H1 (cell line): Measurements from ENCODE around the gene IFT122. TPM values are rescaled to one million over a fixed set of nuclear protein-coding genes. Genes with fewer than 3 reads are reported as not detected.

ENCODE experiments used
- CTCF ChIA-PET: fragments of 300-600 bp; sonication (Branson Sonifier 250); formaldehyde crosslinking; loops from one replicate; lab custom pipeline; 2021; ENCODE audit not compliant: partially characterized antibody; lab: Charles Lee
- POLR2A ChIA-PET: fragments of 300-600 bp; sonication (Branson Sonifier 250); formaldehyde crosslinking; loops from one replicate; lab custom pipeline; 2021; ENCODE audit warnings: inconsistent platforms; ENCODE audit not compliant: partially characterized antibody; lab: Charles Lee
- DNase-seq, 2 experiments: peaks; one replicate each; pipeline versions ENCODE4 v3.0.0 to v3.0.0-alpha.2; 2010 to 2022; ENCODE audit warnings: low spot score in 2 of 2, low read depth in 1 of 2, mixed read lengths in 1 of 2
- FAIRE-seq: peaks from 2 replicates; lab custom pipeline; 2011; peaks lifted over from hg19 to GRCh38; lab: Jason Lieb, UNC
- H2AFZ ChIP-seq: 2 replicates; pipeline ENCODE4 v1.8.1; 2012; ENCODE audit warnings: low read length, inconsistent platforms
- H2AK5ac ChIP-seq: 2 replicates; pipeline ENCODE4 v1.6.1; 2013; ENCODE audit warnings: low read depth, low read length
- H2BK120ac ChIP-seq: replicated peaks from 2 replicates; pipeline ENCODE3; 2013; ENCODE audit warnings: low read depth, low read length, inconsistent platforms
- H2BK12ac ChIP-seq: 2 replicates; pipeline ENCODE4 v1.6.1; 2013; ENCODE audit warnings: low read depth, low read length
- H2BK15ac ChIP-seq: 2 replicates; pipeline ENCODE4 v1.6.1; 2013; ENCODE audit warnings: low read length
- H2BK20ac ChIP-seq: 2 replicates; pipeline ENCODE4 v1.6.1; 2013; ENCODE audit warnings: low read length
- H2BK5ac ChIP-seq: 2 replicates; pipeline ENCODE4 v1.6.1; 2013; ENCODE audit warnings: low read depth, low read length
- H3K14ac ChIP-seq: 2 replicates; pipeline ENCODE4 v1.6.1; 2013; ENCODE audit warnings: inconsistent platforms; ENCODE audit not compliant: insufficient read length
- H3K18ac ChIP-seq: 2 replicates; pipeline ENCODE4 v1.6.1; 2013; ENCODE audit warnings: low read length; ENCODE audit errors: extremely low read depth
- H3K23ac ChIP-seq: 2 replicates; pipeline ENCODE4 v1.6.1; 2013; ENCODE audit warnings: inconsistent platforms; ENCODE audit not compliant: insufficient read length
- H3K23me2 ChIP-seq: 2 replicates; pipeline ENCODE4 v1.6.1; 2013; ENCODE audit warnings: low read depth, low read length
- H3K27ac ChIP-seq: 2 replicates; pipeline ENCODE4 v1.6.1; 2011; ENCODE audit warnings: low read depth, low read length, inconsistent platforms
- H3K27me3 ChIP-seq, 4 experiments: replicated peaks in 1 of 4; 1 replicate in 1 of 4; 2 replicates in 3 of 4; pipeline versions ENCODE4 v1.6.1 to v1.8.1; 2011 to 2013; ENCODE audit warnings: low read length in 3 of 4, mild to moderate bottlenecking in 3 of 4, inconsistent platforms in 2 of 4, mixed read lengths in 2 of 4, moderate library complexity in 1 of 4; ENCODE audit not compliant: control insufficient read depth in 3 of 4, insufficient read depth in 3 of 4; ENCODE audit errors: extremely low read depth in 1 of 4
- H3K36me3 ChIP-seq, 4 experiments: 2 replicates each; pipeline versions ENCODE4 v1.6.1 to v1.8.1; 2011 to 2013; ENCODE audit warnings: mild to moderate bottlenecking in 4 of 4, low read length in 3 of 4, moderate library complexity in 2 of 4, control low read depth in 1 of 4, inconsistent platforms in 1 of 4; ENCODE audit not compliant: insufficient read depth in 4 of 4, control insufficient read depth in 2 of 4
- H3K4ac ChIP-seq: replicated peaks from 2 replicates; pipeline ENCODE3; 2013; ENCODE audit warnings: low read length, low read depth, mixed read lengths, inconsistent platforms; ENCODE audit not compliant: insufficient read length
- H3K4me1 ChIP-seq, 4 experiments: replicated peaks in 1 of 4; 1 replicate in 1 of 4; 2 replicates in 3 of 4; pipeline versions ENCODE4 v1.6.1 to v1.8.1; 2011 to 2013; ENCODE audit warnings: low read length in 3 of 4, inconsistent platforms in 2 of 4, mixed read lengths in 1 of 4; ENCODE audit not compliant: insufficient read depth in 4 of 4, control insufficient read depth in 3 of 4
- H3K4me2 ChIP-seq, 2 experiments: 2 replicates each; pipeline versions ENCODE4 v1.6.1 to v1.8.1; 2011 to 2013; ENCODE audit warnings: low read depth in 2 of 2, low read length in 2 of 2, control low read depth in 1 of 2, inconsistent platforms in 1 of 2, mild to moderate bottlenecking in 1 of 2; ENCODE audit not compliant: insufficient read depth in 1 of 2
- H3K4me3 ChIP-seq, 4 experiments: fragments of 200-600, 300-600 bp in 1 of 4; sonication (generic), shearing (Covaris generic), sonication (Bioruptor Twin) in 1 of 4; 2 replicates each; pipeline versions ENCODE4 v1.5.1 to v1.8.1; 2011 to 2016; ENCODE audit warnings: low read length in 4 of 4, low read depth in 3 of 4, control low read depth in 2 of 4, inconsistent platforms in 2 of 4, mild to moderate bottlenecking in 2 of 4, mixed read lengths in 1 of 4, moderate library complexity in 1 of 4; ENCODE audit not compliant: insufficient read depth in 2 of 4; ENCODE audit errors: extremely low read depth in 1 of 4
- H3K56ac ChIP-seq: replicated peaks from 2 replicates; pipeline ENCODE3; 2013; ENCODE audit warnings: low read depth, mild to moderate bottlenecking, mixed read lengths, low read length, inconsistent platforms; ENCODE audit not compliant: insufficient read length
- H3K79me1 ChIP-seq: 2 replicates; pipeline ENCODE4 v1.6.1; 2013; ENCODE audit warnings: low read depth, low read length, control low read depth
- H3K79me2 ChIP-seq, 2 experiments: 2 replicates each; pipeline versions ENCODE4 v1.6.1 to v1.8.1; 2012 to 2013; ENCODE audit warnings: low read length in 2 of 2, mild to moderate bottlenecking in 2 of 2, inconsistent platforms in 1 of 2; ENCODE audit not compliant: insufficient read depth in 2 of 2, control insufficient read depth in 1 of 2
- H3K9ac ChIP-seq, 4 experiments: replicated peaks in 1 of 4; 1 replicate in 1 of 4; 2 replicates in 3 of 4; pipeline versions ENCODE4 v1.6.1 to v1.8.1; 2011 to 2013; ENCODE audit warnings: low read depth in 3 of 4, low read length in 3 of 4, control low read depth in 2 of 4, mild to moderate bottlenecking in 2 of 4, moderate library complexity in 2 of 4, inconsistent platforms in 1 of 4; ENCODE audit errors: extremely low read depth in 1 of 4
- H3K9me3 ChIP-seq, 2 experiments: 2 replicates each; pipeline versions ENCODE4 v1.6.1 to v1.8.1; 2012 to 2013; ENCODE audit warnings: mild to moderate bottlenecking in 2 of 2, moderate library complexity in 2 of 2, control low read depth in 1 of 2, inconsistent platforms in 1 of 2, low read depth in 1 of 2, low read length in 1 of 2, mixed read lengths in 1 of 2; ENCODE audit not compliant: insufficient read depth in 2 of 2
- H4K20me1 ChIP-seq, 2 experiments: replicated peaks in 1 of 2; 2 replicates each; pipeline versions ENCODE3 to v1.8.1; 2011 to 2013; ENCODE audit warnings: inconsistent platforms in 2 of 2, low read length in 2 of 2, mild to moderate bottlenecking in 1 of 2; ENCODE audit not compliant: insufficient read depth in 2 of 2, control insufficient read depth in 1 of 2
- H4K5ac ChIP-seq: 2 replicates; pipeline ENCODE4 v1.6.1; 2013; ENCODE audit warnings: low read length, low read depth, mixed read lengths, inconsistent platforms; ENCODE audit not compliant: insufficient read length
- H4K8ac ChIP-seq: 2 replicates; pipeline ENCODE4 v1.8.0; 2013; ENCODE audit warnings: mild to moderate bottlenecking, moderate library complexity, low read length, inconsistent platforms; ENCODE audit not compliant: insufficient read depth; ENCODE audit errors: extremely low read depth
- H4K91ac ChIP-seq: replicated peaks from 2 replicates; pipeline ENCODE3; 2013; ENCODE audit warnings: low read length, mixed read lengths, inconsistent platforms; ENCODE audit not compliant: insufficient read length
- CBX5 ChIP-seq: fragments of 300-800, 300-1000 bp; sonication (generic); IDR thresholded peaks from 2 replicates; pipeline ENCODE4 v1.7.1; 2016; ENCODE audit warnings: antibody characterized with exemption, low read length, low read depth
- JUND ChIP-seq: IDR thresholded peaks from 2 replicates; pipeline ENCODE4 v1.6.1; 2011; ENCODE audit warnings: mild to moderate bottlenecking, improper control_type of control experiment, low read length
- SAP30 ChIP-seq: fragments of 300-600 bp; sonication (generic); IDR thresholded peaks from 2 replicates; pipeline ENCODE4 v1.7.1; 2012; ENCODE audit warnings: low read length, moderate library complexity, mild to moderate bottlenecking, inconsistent platforms; ENCODE audit not compliant: insufficient read depth, insufficient replicate concordance
- SIN3A ChIP-seq, 2 experiments: IDR thresholded peaks in 1 of 2; conservative IDR thresholded peaks in 1 of 2; 2 replicates each; pipeline ENCODE4 v1.6.1; 2011 to 2012; ENCODE audit warnings: low read length in 2 of 2, improper control_type of control experiment in 1 of 2, low read depth in 1 of 2, mild to moderate bottlenecking in 1 of 2
- SRF ChIP-seq: IDR thresholded peaks from 2 replicates; pipeline ENCODE4 v1.6.1; 2011; ENCODE audit warnings: mild to moderate bottlenecking, low read depth, low read length, moderate library complexity
- WGBS, 2 experiments: shearing (Covaris generic) in 1 of 2; methylation state at CpG; one replicate each; pipeline versions ENCODE4 v1.1.6 to v1.1.7; 2013 to 2015; ENCODE audit warnings: low lambda C conversion rate in 2 of 2, mixed read lengths in 2 of 2, inconsistent platforms in 1 of 2, low coverage in 1 of 2, missing lambda C conversion rate in 1 of 2; ENCODE audit not compliant: insufficient replicate concordance in 2 of 2, insufficient coverage in 1 of 2, insufficient read length in 1 of 2; ENCODE audit errors: extremely low coverage in 1 of 2, missing lambda C conversion rate in 1 of 2; 5-methylcytosine and 5-hydroxymethylcytosine counted together
- polyA plus RNA-seq, 7 experiments: library from polyadenylated mRNA; depleted of rRNA in 3 of 7; stranded (reverse) in 5 of 7; unstranded in 2 of 7; fragments of >200 nt in 5 of 7; fragments of 200-250 nt in 2 of 7; gene quantifications; 1 replicate in 5 of 7; 2 replicates in 1 of 7; 4 replicates in 1 of 7; pipeline versions ENCODE4 v1.2.1 to v1.2.3, GENCODE V29; 2011 to 2013; ENCODE audit warnings: missing spikeins in 2 of 7, mixed read lengths in 2 of 7
- total RNA-seq: library from RNA; stranded (reverse); fragmentation: NEBNext Ultra II Directional; extraction: Animal tissue kit (Norgen Biotek cat#: 25700); gene quantifications from 2 replicates; pipeline ENCODE4 v1.2.1, GENCODE V29; 2021

IFT122 gene
- total and polyA plus RNA-seq, 2 of the 8 experiments (the other 6 are each of a cell fraction or from before 2014, with no cell fraction given), result 23.7 to 25.1 TPM

DNA sequence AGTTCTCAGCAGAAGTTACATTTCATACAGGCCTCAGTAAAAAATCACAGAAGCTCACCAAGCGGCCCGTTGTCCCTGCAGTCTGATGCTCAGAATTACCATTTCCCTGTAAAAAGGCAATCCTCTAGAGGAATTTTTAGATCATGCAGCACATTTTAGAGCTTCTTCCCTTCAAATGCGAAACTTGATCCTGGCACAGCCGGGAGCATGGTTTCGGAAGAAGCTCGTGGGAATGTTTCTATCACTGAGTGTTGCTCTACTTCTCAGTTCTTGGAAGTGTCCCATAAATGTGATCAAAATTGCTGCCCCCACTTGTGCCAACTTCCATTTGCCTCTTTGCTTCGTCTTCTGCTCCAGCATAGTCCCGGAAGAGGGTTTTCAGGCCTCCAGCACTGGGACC lies 99.2 kb downstream of the IFT122 start:
- H3K9ac ChIP-seq, result no peak overlapping the region

More for the DNA sequence above, 99.2 kb downstream of the IFT122 start:
- no peak overlapping the region for H2BK15ac ChIP-seq
- H4K5ac ChIP-seq, result no peak overlapping the region
- peak overlapping the region; percentile 75 for H4K91ac ChIP-seq
- no peak for FAIRE-seq
- no peak overlapping the region for H3K14ac ChIP-seq
- H3K79me1 ChIP-seq, result no peaks in the 10 kb centered on the region
- no peak overlapping the region for H3K27ac ChIP-seq
- no peaks in the 10 kb centered on the region for H3K36me3 ChIP-seq
- no peaks in the 10 kb centered on the region for H3K9me3 ChIP-seq
- 75% methylated on average over 8 of the region's 8 CpGs; no CpG with 5 or more reads in 1 of the 2 experiments for WGBS, 2 experiments
- H3K4me3 ChIP-seq, result no peak overlapping the region
- TF ChIP-seq SIN3A (conservative IDR thresholded peaks at IDR 0.05 in 1 of 2, IDR thresholded peaks at IDR 0.05 in 1 of 2; ENCODE audit: low read depth in 1 of 2, low read length in 2 of 2), result no peak
- no peak for TF ChIP-seq SAP30
- TF ChIP-seq JUND, result no peak
- TF ChIP-seq CBX5, result no peak
- no peak for TF ChIP-seq SRF
- DNase-seq, result no peak
- H3K4me2 ChIP-seq, result no peak overlapping the region; a peak in 1 of 4 replicates
- no peak overlapping the region for H2BK120ac ChIP-seq
- H3K27me3 ChIP-seq, result no peaks in the 10 kb centered on the region
- H2BK5ac ChIP-seq, result no peak overlapping the region
- no peak overlapping the region; the same call in 1 of the 2 replicates for H4K8ac ChIP-seq
- peak overlapping the region; percentile 5; the same call in 1 of the 2 replicates for H3K18ac ChIP-seq
- H3K4ac ChIP-seq, result no peak overlapping the region
- peak overlapping the region; percentile 45 for H2AFZ ChIP-seq
- peaks cover 8 to 19% (median 10%) of the 10 kb centered on the region in 4 experiments for H3K4me1 ChIP-seq
- 0 out of 2 replicates have a peak overlapping the region, but pooled peaks have one; percentile 29 for H2BK12ac ChIP-seq
- ChIA-PET CTCF (interaction anchor here (1.0 to 2.1 kb wide), 4 partner anchors 8 to 15 kb away, joined by 4 to 7 read pairs (median 5); partner anchors contain the start of gene RHO), POLR2A (no interaction called here)
- no peaks in the 10 kb centered on the region for H3K23me2 ChIP-seq
- no peak overlapping the region for H3K23ac ChIP-seq
- no peak overlapping the region for H3K56ac ChIP-seq
- 0 out of 2 replicates have a peak overlapping the region, but pooled peaks have one; percentile 5 for H2AK5ac ChIP-seq
- H3K79me2 ChIP-seq, result no peaks in the 10 kb centered on the region
- no peak overlapping the region for H2BK20ac ChIP-seq
- H4K20me1 ChIP-seq, result no peaks in the 10 kb centered on the region
